Esophagus muscularis mucosa (tissue), 4 donors: Measurements from ENCODE around the gene IQCK. TPM values are rescaled to one million over a fixed set of nuclear protein-coding genes. Genes with fewer than 3 reads are reported as not detected.

Source experiments
- DNase-seq: peaks from one replicate; pipeline ENCODE4 v3.0.0-alpha.2; 2017; ENCODE audit errors: extremely low spot score
- H3K27ac ChIP-seq, 4 donors: fragments of 200-600 bp; sonication (generic); replicated peaks in 1 of 4; 1 replicate in 3 of 4; 2 replicates in 1 of 4; pipeline ENCODE4 v1.5.1; 2016 to 2019; ENCODE audit warnings: mild to moderate bottlenecking in 1 of 4
- H3K27me3 ChIP-seq, 4 donors: fragments of 200-600 bp; sonication (generic); one replicate each; pipeline versions ENCODE4 v1.5.1 to v1.6.0; 2016 to 2019
- H3K36me3 ChIP-seq, 4 donors: fragments of 200-600 bp; sonication (generic); one replicate each; pipeline ENCODE4 v1.5.1; 2016 to 2019
- H3K4me1 ChIP-seq, 4 donors: fragments of 200-600 bp; sonication (generic); one replicate each; pipeline ENCODE4 v1.5.1; 2016 to 2019
- H3K4me3 ChIP-seq, 4 donors: fragments of 200-600 bp; sonication (generic); 1 replicate in 2 of 4; 2 replicates in 2 of 4; pipeline ENCODE4 v1.5.1; 2016 to 2019; ENCODE audit warnings: mild to moderate bottlenecking in 4 of 4, moderate library complexity in 1 of 4
- H3K9me3 ChIP-seq, 4 donors: fragments of 200-600 bp; sonication (generic); 1 replicate in 3 of 4; 2 replicates in 1 of 4; pipeline ENCODE4 v1.5.1; 2016 to 2019
- CTCF ChIP-seq, 3 experiments: fragments of 200-600 bp in 2 of 3; fragments of 450-650 bp in 1 of 3; sonication (generic) in 2 of 3; IDR thresholded peaks; one replicate each; pipeline ENCODE4 v1.5.1; 2017 to 2019; ENCODE audit warnings: antibody characterized with exemption in 3 of 3, mild to moderate bottlenecking in 2 of 3, moderate library complexity in 1 of 3
- EP300 ChIP-seq: sonication (generic); formaldehyde crosslinking; IDR thresholded peaks from one replicate; pipeline ENCODE4 v1.6.1; 2017; ENCODE audit warnings: antibody characterized with exemption
- POLR2A ChIP-seq: fragments of 450-650 bp; IDR thresholded peaks from one replicate; pipeline ENCODE4 v1.6.1; 2017; ENCODE audit warnings: antibody characterized with exemption, moderate library complexity, mild to moderate bottlenecking, low read depth
- POLR2AphosphoS5 ChIP-seq, 2 donors: sonication (generic); formaldehyde crosslinking; IDR thresholded peaks; one replicate each; pipeline ENCODE4 v1.6.1; 2017; ENCODE audit warnings: antibody characterized with exemption in 2 of 2
- WGBS: methylation state at CpG from one replicate; pipeline ENCODE4 v1.1.5; 2018; 5-methylcytosine and 5-hydroxymethylcytosine counted together
- intact Hi-C: fragments of 100-400 bp; cut with DNase I; formaldehyde crosslinking; loops from one replicate; pipeline ENCODE4 v1.15.1; 2023
- total RNA-seq, 4 donors: library from RNA; depleted of rRNA; stranded (reverse); fragments of >200 nt; gene quantifications; one replicate each; pipeline versions ENCODE4 v1.1.0 to v1.2.1, GENCODE V29; 2016

IQCK gene
- total RNA-seq, 4 donors from 2014 or later, result 7.4 to 10.4 (median 8.6) TPM

DNA sequence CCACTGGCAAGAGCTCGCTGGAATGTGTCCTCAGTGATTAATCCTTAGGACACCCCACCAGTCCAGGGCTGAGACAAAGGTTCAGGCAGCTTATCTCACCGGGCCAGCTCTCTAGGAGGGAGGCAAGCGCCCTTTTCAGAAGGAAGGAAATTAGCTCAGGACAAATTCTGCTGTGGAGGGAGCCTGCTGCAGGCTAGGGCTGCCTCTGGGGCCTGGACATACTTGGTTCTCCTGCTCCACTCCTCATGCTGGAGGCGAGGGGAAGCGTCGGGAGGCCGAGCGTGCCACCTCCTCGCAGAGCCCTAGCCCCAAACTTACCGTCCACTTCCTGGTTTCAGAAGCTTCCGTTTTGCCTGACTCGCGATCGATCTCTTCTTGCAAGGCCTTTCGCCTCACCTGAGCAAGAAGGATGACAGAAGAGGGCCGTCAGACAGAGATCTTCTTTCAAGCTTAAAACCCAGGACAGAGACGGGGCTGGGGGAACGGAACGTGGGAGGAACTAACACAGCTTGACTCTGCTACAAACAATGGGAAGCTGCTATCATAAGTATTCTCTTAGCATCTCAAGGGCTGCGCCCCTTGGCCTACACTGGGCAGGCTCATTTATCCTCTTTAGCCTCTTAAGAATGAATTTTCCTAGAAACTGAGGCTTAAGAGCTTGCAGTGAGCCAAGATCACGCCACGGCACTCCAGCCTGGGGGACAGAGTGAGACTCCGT lies 7.7 kb upstream of the IQCK start:
- peak in 1 of 2 donors; percentile 5 for TF ChIP-seq POLR2AphosphoS5 (IDR thresholded peaks at IDR 0.05)
- no peak for TF ChIP-seq EP300
- Histone ChIP-seq H3K4me3 (no peak overlapping the region), H3K4me1 (peaks cover 5 to 21% (median 9%) of the 10 kb centered on the region in 4 donors), H3K9me3 (no peaks in the 10 kb centered on the region), H3K27me3 (no peaks in the 10 kb centered on the region), H3K36me3 (peaks cover 0 to 87% (median 56%) of the 10 kb centered on the region in 4 donors), H3K27ac (peak overlapping the region; percentile 16 to 48 (median 32))
- DNase-seq, result no peak
- intact Hi-C loops, result loop anchor here (10.0 kb wide), 1 partner anchor 156 kb away; the partner anchor contains the start of gene VPS35L
- WGBS, result 92% methylated on average over 22 of the region's 23 CpGs

DNA sequence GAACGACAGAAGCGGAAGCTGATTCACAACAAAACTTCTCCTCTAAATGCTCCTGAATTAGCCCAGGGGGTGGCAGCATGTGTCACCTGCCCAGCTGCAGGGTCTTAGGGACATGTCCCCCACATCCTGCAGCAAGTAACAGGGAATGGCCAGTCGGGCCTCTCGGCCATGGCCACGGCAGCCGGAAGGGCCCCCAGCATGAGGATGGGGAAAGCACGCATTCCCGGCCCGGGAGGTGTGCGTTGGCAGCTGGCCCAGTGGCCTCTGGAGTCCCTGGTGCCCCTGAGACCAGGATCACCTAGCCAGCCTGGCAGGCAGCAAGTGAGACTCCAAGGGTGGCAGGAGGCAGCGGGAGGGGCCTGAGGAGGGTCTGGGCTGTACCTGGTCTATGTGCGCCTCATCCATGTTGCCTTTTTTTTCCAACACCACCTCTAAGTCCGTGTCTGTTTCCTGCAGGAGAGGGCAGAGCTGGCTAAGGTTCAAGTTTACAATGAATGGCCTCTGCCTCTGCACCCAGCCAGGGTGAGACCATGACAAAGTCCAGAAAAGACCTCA lies 7.0 kb upstream of the IQCK start:
- no peak overlapping the region for H3K4me3 ChIP-seq
- intact Hi-C loops, result loop anchor here (10.0 kb wide), 1 partner anchor 156 kb away; the partner anchor contains the start of gene VPS35L
- peak overlapping the region in 1 of 4 donors; percentile 16 for H3K27ac ChIP-seq
- DNase-seq, result no peak
- TF ChIP-seq EP300 (no peak), POLR2A (no peak), CTCF (IDR thresholded peaks at IDR 0.05) (no peak), POLR2AphosphoS5 (IDR thresholded peaks at IDR 0.05) (no peak)
- no peaks in the 10 kb centered on the region for H3K9me3 ChIP-seq
- peaks cover 0 to 79% (median 49%) of the 10 kb centered on the region in 4 donors for H3K36me3 ChIP-seq
- peaks cover 12 to 24% (median 15%) of the 10 kb centered on the region in 4 donors for H3K4me1 ChIP-seq
- 72% methylated on average over 9 of the region's 13 CpGs for WGBS
- no peaks in the 10 kb centered on the region for H3K27me3 ChIP-seq

GRCh38 chr16:19711643-19712042 lies 6.4 kb upstream of the IQCK start:
- 93% methylated on average over 12 of the region's 12 CpGs for WGBS
- no peak for DNase-seq
- no peaks in the 10 kb centered on the region for H3K9me3 ChIP-seq
- H3K27ac ChIP-seq, result no peak overlapping the region
- peaks cover 0 to 74% (median 46%) of the 10 kb centered on the region in 4 donors for H3K36me3 ChIP-seq
- intact Hi-C loops, result loop anchor here (10.0 kb wide), 1 partner anchor 157 kb away; the partner anchor contains the start of gene VPS35L
- no peaks in the 10 kb centered on the region for H3K27me3 ChIP-seq
- H3K4me1 ChIP-seq, result peaks cover 18 to 30% (median 21%) of the 10 kb centered on the region in 4 donors
- H3K4me3 ChIP-seq, result no peak overlapping the region
- TF ChIP-seq POLR2A (no peak), EP300 (no peak), CTCF (IDR thresholded peaks at IDR 0.05) (no peak), POLR2AphosphoS5 (IDR thresholded peaks at IDR 0.05) (no peak)

DNA sequence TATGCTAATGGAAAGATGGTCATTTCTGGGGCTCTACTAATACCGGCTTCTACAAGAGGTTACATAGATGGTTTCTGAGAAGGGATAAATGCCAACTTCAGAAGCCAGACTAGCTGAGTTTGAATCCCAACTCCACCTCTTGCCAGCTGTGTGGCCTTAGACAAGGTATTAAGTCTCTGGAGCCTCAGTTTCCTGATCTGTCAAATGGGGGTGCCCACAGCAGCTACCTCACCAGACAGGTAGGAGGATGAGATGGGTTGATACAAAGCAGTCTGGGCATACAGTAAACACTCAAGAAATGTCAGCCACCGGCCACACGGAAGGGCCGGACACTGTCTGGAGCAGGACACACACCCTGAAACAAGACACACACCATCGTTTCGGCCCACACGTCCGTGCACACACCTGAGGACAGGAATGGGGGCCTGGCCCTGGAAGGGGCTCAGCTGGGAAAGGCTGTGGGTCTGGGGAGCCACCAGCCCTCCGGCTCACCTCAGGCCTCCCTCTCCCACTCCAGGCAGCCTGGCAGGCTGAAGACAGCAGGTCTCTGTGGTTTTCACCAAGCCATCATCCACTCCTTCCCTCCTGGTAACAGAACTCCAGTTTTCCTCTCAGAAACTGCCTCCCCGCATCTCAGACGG lies 5.5 kb upstream of the IQCK start:
- H3K27ac ChIP-seq, result no peak overlapping the region
- intact Hi-C loops, result loop anchor here (10.0 kb wide), 1 partner anchor 158 kb away; the partner anchor contains the start of gene VPS35L
- H3K27me3 ChIP-seq, result no peaks in the 10 kb centered on the region
- peaks cover 0 to 66% (median 39%) of the 10 kb centered on the region in 4 donors for H3K36me3 ChIP-seq
- H3K4me1 ChIP-seq, result peaks cover 26 to 35% (median 30%) of the 10 kb centered on the region in 4 donors
- no peaks in the 10 kb centered on the region for H3K9me3 ChIP-seq
- TF ChIP-seq CTCF (IDR thresholded peaks at IDR 0.05) (no peak), POLR2A (no peak), POLR2AphosphoS5 (IDR thresholded peaks at IDR 0.05) (no peak), EP300 (no peak)
- 94% methylated on average over 8 of the region's 11 CpGs for WGBS
- no peak overlapping the region for H3K4me3 ChIP-seq
- no peak for DNase-seq

GRCh38 chr16:19713697-19714096 lies 4.4 kb upstream of the IQCK start:
- H3K27ac ChIP-seq, result no peak overlapping the region
- no peaks in the 10 kb centered on the region for H3K27me3 ChIP-seq
- 80% methylated on average over 6 of the region's 6 CpGs for WGBS
- H3K9me3 ChIP-seq, result no peaks in the 10 kb centered on the region
- no peak overlapping the region for H3K4me3 ChIP-seq
- DNase-seq, result no peak
- H3K36me3 ChIP-seq, result peaks cover 0 to 56% (median 35%) of the 10 kb centered on the region in 4 donors
- TF ChIP-seq POLR2A (no peak), EP300 (no peak), POLR2AphosphoS5 (IDR thresholded peaks at IDR 0.05) (no peak), CTCF (IDR thresholded peaks at IDR 0.05) (no peak)
- H3K4me1 ChIP-seq, result peaks cover 28 to 37% (median 31%) of the 10 kb centered on the region in 4 donors
- intact Hi-C loops, result loop anchor here (10.0 kb wide), 1 partner anchor 159 kb away; the partner anchor contains the start of gene VPS35L
